Lower lobe of right lung (tissue), 2 donors: ENCODE results near the gene PLCB2. TPM values are rescaled to one million over a fixed set of nuclear protein-coding genes. Genes with fewer than 3 reads are reported as not detected.

Source experiments
- ATAC-seq, 2 donors: fragments of 200-7000 bp; cut with Tn5 transposase; one replicate each; pipeline ENCODE4 v1.9.1; 2020 to 2022; ENCODE audit warnings: mild to moderate bottlenecking in 2 of 2, moderate library complexity in 2 of 2
- DNase-seq: peaks from one replicate; pipeline ENCODE4 v3.0.0-alpha.2; 2020
- H3K27ac ChIP-seq: fragments of 200-600 bp; one replicate; pipeline ENCODE4 v1.8.0; 2022
- H3K27me3 ChIP-seq: fragments of 200-600 bp; one replicate; pipeline ENCODE4 v1.8.0; 2022; ENCODE audit warnings: low read depth
- H3K36me3 ChIP-seq: fragments of 200-600 bp; one replicate; pipeline ENCODE4 v1.8.0; 2022; ENCODE audit warnings: mild to moderate bottlenecking
- H3K4me1 ChIP-seq: fragments of 200-600 bp; one replicate; pipeline ENCODE4 v1.8.0; 2022
- H3K4me3 ChIP-seq: fragments of 200-600 bp; one replicate; pipeline ENCODE4 v1.8.0; 2022; ENCODE audit warnings: mild to moderate bottlenecking
- H3K9me3 ChIP-seq: fragments of 200-600 bp; one replicate; pipeline ENCODE4 v1.8.0; 2022
- CTCF ChIP-seq: fragments of 200-600 bp; IDR thresholded peaks from one replicate; pipeline ENCODE4 v1.8.0; 2022; ENCODE audit warnings: antibody characterized with exemption, mild to moderate bottlenecking
- intact Hi-C: fragments of 100-400 bp; cut with DNase I; formaldehyde crosslinking; loops from one replicate; pipeline ENCODE4 v1.11.0; 2022
- total RNA-seq: library from RNA; stranded (reverse); fragmentation: NEBNext Ultra II Directional; extraction: Animal tissue kit (Norgen Biotek cat#: 25700); gene quantifications from one replicate; pipeline ENCODE4 v1.2.1, GENCODE V29; 2021
- donor health status: DM: no; HTN: yes; CAD: no; lungs with severe emphysema.

Gene PLCB2
- total RNA-seq, 1 donor from 2014 or later, result 105 TPM

DNA sequence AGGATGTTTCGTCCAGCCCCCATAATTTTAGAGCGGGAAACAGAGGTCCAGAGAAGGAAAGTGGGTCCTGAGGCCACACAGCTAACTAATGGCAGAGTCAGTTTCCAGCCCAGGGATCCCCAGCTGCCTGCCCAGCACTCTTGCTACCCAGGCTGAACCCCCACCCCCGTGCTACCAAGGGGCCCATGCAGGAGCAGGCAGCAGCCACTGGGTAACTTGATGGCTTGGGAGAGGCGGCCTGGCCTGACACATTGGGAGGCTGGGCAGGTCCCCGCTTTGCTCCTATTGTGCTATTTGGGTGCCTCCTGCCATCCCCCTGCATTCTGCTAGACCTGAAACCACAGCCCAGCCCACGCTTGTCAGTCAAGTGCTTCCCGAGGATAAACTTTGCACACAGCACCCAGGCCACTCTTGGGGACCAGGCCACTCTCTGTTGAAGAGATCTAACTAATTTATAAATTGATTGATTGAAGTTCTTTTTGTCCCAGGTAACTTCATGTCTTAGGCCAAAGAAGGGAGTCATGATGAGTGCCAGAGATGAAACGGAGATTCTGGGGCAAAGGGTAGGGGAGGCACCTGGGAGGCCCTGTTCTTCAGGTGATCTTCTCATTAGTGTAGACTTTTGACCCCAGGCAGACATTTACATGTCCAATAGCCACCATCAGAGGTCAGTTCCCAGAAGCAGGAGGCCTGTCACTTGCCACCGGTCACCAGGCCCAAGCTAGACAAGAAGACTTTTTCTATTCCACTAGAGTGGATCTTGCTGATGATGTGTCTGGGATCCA, 61.9 kb downstream of the PLCB2 start:
- no peak for ATAC-seq
- Histone ChIP-seq H3K4me3 (no peak overlapping the region), H3K27ac (peak overlapping the region; percentile 18), H3K4me1 (peaks cover 5% of the 10 kb centered on the region), H3K36me3 (no peaks in the 10 kb centered on the region), H3K9me3 (no peaks in the 10 kb centered on the region), H3K27me3 (no peaks in the 10 kb centered on the region)
- DNase-seq, result no peak
- intact Hi-C loops, result no loop called here
- no peak for TF ChIP-seq CTCF

DNA sequence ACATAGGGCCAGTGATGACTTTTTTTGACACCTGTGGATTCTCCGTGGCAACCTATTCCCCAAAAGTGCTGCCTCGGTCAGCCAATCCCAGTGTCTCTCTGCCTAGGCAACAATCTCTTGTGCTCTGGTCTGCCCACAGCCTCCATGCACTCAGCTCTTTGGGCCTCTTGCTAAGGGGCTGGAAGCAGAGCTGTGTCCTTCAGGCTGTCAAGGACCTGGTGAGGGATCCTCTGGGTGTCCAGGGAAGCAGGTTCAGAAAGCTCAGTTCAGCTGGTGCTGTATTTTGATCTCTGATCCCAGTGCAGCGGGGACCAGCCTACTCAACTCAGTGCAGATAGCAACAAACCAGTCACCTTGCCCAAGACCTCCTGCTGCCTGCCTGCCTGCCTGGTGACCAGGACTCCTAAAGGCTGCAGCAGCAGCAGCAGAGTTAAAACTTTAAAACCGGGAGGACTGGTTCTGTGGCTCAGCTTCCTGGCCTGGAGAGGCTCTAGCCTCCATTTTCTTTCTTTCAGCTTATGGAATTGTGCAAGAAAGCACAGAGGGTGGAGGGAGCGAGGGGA, 62.7 kb downstream of the PLCB2 start:
- DNase-seq, result no peak
- H3K27ac ChIP-seq, result peak overlapping the region; percentile 18

GRCh38 chr15:40243126-40243810, 64.5 kb downstream of the PLCB2 start:
- DNase-seq (no peak), ATAC-seq (no peak)
- no peak overlapping the region for H3K4me3 ChIP-seq
- no peaks in the 10 kb centered on the region for H3K9me3 ChIP-seq
- H3K27me3 ChIP-seq, result peaks cover 18% of the 10 kb centered on the region
- no peak for TF ChIP-seq CTCF
- no peak overlapping the region for H3K27ac ChIP-seq
- intact Hi-C loops, result no loop called here
- peaks cover 11% of the 10 kb centered on the region for H3K4me1 ChIP-seq
- H3K36me3 ChIP-seq, result no peaks in the 10 kb centered on the region

More for the DNA sequence above, 62.7 kb downstream of the PLCB2 start:
- intact Hi-C loops, result no loop called here
- Histone ChIP-seq H3K36me3 (no peaks in the 10 kb centered on the region), H3K4me3 (no peak overlapping the region), H3K9me3 (no peaks in the 10 kb centered on the region), H3K27me3 (peaks cover 4% of the 10 kb centered on the region), H3K4me1 (peaks cover 5% of the 10 kb centered on the region)
- no peak for TF ChIP-seq CTCF
- ATAC-seq, result peak; percentile 70 to 78

GRCh38 chr15:40242601-40243000, 65.1 kb downstream of the PLCB2 start:
- Histone ChIP-seq H3K4me3 (no peak overlapping the region), H3K27ac (no peak overlapping the region), H3K27me3 (peaks cover 18% of the 10 kb centered on the region), H3K9me3 (no peaks in the 10 kb centered on the region), H3K36me3 (no peaks in the 10 kb centered on the region), H3K4me1 (peaks cover 11% of the 10 kb centered on the region)
- DNase-seq (no peak), ATAC-seq (no peak)
- no peak for TF ChIP-seq CTCF
- intact Hi-C loops, result no loop called here

DNA sequence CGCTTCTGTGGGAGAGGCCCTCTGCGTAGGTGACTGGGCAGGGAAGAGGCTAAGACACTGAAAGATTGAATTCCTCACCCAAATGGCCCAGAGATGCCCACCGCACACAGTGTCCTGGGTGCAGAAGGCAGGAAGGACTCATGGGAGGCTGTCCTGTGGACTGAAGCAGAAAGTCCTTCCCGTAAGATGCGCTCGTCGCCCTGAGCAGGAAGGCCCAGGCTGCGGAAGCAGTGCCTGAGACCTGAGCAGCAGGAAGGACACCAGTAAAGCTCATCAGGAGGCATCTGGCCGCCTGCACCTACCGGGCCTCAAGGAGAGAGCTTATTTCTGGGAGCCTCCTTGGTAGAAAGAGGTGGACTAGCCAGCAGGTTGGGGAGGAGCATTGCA, 65.5 kb downstream of the PLCB2 start:
- DNase-seq, result no peak
- ATAC-seq, result no peak
- Histone ChIP-seq H3K27ac (no peak overlapping the region), H3K36me3 (no peaks in the 10 kb centered on the region), H3K9me3 (no peaks in the 10 kb centered on the region), H3K27me3 (peaks cover 18% of the 10 kb centered on the region), H3K4me1 (peaks cover 11% of the 10 kb centered on the region), H3K4me3 (no peak overlapping the region)
- no peak for TF ChIP-seq CTCF
- intact Hi-C loops, result no loop called here
